ENCODE measurements around the gene ACVRL1.
"Not testable (repeated sequence)": the region's sequence is repeated elsewhere in the genome, so short reads cannot be mapped to it uniquely, and the experiment has no call there.

Gene ACVRL1

GRCh38 chr12:51874000-51874399 lies 33.3 kb upstream of the ACVRL1 start:
- no peak for FAIRE-seq
- no peak for DNase-seq (ENCODE audit: low spot score)

DNA sequence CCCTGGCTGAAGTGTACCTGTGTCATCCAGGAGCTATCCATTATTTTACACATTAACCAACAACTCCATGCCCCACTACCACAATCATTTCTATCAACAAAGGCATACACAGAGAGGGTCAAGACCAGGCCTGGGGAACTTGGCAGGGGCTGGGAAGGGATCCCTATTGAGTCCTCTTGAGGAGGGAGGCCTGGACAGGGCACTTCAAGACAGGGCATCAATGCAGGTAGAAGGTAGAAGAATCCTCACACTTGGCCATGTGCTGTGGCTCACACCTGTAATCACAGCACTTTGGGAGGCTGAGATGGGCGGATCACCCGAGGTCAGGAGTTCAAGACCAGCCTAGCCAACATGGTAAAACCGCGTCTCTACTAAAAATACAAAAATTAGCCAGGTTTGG lies 32.8 kb upstream of the ACVRL1 start:
- DNase-seq (ENCODE audit: low spot score) (no peak), FAIRE-seq (no peak)

- no peak for FAIRE-seq
- DNase-seq (ENCODE audit: low spot score) = no peak
Observed at GRCh38 chr12:51879102-51879501, 28.2 kb upstream of the ACVRL1 start.

- no peak for FAIRE-seq
Observed at GRCh38 chr12:51883295-51883694, 24.0 kb upstream of the ACVRL1 start.

DNA sequence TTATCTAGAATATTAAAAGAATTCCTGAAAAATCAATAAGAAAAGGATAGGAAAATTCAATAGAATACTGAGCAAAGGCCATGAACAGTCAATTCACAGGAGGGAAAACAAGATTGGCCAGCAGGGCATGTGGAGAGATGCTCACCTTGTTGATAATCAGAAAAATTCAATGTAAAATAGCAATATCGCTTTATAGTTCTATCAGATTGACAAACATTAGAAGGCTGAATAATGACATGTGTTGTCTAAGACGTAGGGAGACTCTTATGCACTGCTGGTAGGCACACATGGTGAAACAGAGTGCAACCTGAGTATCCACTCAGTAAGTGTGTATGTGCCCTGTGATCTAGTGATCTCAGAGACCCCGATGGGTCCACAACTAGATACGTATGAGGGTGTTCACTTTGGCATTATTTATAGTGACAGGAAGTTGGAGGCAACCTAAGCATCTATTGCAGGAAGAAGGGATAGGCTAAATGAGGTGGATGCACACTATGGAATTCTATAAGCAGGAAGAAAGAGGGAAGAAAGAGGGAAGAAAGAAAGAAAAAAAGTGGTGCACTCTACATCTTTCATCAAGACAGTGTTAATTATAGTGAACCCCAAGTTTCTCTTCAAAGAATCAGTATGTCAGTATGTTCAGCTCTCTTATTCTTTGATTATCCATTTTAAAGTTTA lies 23.2 kb upstream of the ACVRL1 start:
- FAIRE-seq (no peak), DNase-seq (ENCODE audit: low spot score) (no peak)

More at GRCh38 chr12:51883295-51883694, 24.0 kb upstream of the ACVRL1 start:
- no peak for DNase-seq (ENCODE audit: low spot score)

- peak; percentile 19 for DNase-seq (ENCODE audit: low spot score)
- no peak for FAIRE-seq
Observed at GRCh38 chr12:51884676-51885229, 22.6 kb upstream of the ACVRL1 start.

GRCh38 chr12:51885294-51886020 lies 21.8 kb upstream of the ACVRL1 start:
- not testable (repeated sequence) for DNase-seq (ENCODE audit: low spot score); FAIRE-seq

DNA sequence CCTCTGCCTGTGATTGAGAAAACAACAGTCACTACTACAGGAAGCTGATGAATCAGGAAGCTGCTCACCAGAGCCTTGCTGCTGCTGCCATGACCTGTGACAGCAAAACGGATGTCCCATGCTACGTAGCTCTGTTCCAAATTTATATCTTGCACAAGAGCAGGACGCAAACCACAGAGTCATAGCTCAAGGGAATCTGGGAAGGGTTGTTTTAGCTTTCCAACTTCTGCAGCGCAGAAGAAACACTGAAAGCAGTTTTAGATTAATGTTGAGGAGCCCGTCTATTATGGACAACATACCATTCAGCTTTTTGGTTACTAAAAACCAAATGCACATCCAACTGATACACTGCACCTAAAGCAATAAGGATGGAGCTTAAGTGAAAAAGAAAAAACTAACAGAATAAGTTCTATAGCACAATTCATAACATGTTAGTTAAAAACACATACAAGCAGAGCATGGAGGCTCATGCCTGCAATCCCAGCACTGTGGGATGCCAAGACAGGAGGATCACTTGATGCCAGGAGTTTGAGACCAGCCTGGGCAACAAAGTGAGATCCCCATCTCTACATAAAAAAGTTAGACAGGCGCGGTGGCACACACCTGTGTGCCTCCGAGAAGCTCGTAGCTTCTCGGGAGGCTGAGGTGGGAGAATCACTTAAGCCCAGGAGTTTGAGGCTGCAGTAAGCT lies 21.1 kb upstream of the ACVRL1 start:
- FAIRE-seq = no peak

DNA sequence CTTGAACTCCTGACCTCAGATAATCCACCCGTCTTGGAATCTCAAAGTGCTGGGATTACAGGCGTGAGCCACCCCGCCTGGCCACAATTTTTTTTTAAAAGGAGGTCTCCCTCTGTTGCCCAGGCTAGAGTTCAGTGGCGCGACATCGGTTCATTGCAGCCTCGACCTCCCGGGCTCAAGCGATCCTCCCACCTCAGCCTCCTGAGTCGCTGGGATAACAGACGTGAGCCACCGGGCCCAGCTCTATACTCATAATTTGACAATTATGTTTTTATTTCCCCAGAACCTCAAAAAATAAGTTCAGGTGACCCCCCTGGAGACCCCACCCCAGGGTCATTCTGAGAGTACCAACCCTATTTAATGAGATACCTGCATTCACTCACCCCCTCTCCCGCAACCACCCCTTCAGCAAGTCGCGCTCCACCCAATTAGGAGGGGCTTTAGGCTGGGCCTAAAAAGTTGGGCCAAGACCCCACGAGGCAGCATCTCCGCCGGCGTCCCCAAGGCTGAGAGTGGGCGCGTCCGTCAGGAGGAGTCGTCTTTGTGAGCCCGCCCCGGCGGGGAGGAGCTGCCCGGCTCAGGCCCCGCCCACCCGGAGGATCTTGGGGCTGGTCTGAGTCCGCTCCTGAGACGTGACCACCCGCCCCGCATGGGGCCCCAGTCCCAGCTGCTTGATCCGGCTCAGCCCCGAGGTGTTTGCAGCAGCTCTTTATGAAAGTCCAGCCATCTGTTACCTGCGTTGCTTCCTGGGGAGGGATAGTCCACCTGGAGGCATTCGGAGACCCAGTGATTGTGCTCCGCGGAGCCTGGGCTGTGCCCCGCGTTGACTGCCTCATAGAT lies 19.6 kb upstream of the ACVRL1 start, which contains the start of gene ANKRD33:
ANKRD33 (plus strand) TSS at position 628 of the 840 bp plus-strand sequence; CDS start at position 712, 84 bp downstream.
- DNase-seq (ENCODE audit: low spot score) (no peak), FAIRE-seq (no peak)

More for the DNA sequence above, 21.1 kb upstream of the ACVRL1 start:
- DNase-seq (ENCODE audit: low spot score) = peak; percentile 63

GRCh38 chr12:51888316-51889215 lies 18.7 kb upstream of the ACVRL1 start:
- no peak for DNase-seq (ENCODE audit: low spot score)
- FAIRE-seq = no peak

GRCh38 chr12:51889216-51890132 lies 17.8 kb upstream of the ACVRL1 start:
- FAIRE-seq (no peak), DNase-seq (ENCODE audit: low spot score) (no peak)

DNA sequence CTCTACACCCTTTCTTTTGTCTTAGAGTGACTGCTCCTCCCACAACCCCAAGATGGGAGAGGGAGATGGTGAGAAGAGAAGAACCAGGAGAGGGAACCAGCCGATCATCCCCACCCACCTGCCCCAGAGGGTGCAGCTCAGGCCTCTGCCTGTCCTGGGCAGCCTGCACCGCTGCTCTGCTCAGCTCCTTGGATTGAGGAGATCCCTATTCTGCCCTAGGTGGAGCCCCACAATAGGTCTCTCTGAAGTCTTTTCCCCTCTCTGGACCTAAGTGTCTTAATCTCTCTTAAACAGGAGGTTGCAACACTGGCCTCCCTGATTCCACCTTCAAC lies 17.2 kb upstream of the ACVRL1 start:
- no peak for DNase-seq (ENCODE audit: low spot score)
- no peak for FAIRE-seq

DNA sequence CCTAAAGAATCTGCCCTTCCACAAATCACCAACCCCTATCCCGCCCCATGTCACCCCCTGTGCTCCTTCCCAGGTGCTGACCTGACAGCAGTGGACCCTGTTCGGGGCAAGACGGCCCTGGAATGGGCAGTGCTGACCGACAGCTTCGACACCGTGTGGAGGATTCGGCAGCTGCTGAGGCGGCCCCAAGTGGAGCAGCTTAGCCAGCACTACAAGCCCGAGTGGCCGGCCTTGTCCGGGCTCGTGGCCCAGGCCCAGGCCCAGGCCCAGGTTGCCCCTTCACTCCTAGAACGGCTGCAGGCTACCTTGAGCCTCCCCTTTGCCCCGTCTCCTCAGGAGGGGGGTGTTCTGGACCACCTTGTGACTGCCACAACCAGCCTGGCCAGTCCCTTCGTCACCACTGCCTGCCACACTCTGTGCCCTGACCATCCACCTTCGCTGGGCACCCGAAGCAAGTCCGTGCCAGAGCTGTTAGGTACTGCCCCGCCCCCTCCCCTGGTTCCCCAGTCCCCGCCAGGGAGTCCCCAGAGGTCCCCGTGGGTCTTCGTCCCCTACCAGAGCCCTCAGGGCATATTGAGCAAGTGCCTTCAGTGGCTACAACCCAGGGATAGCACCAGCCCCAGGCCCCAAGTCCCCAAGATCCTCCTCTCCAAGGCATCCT lies 16.7 kb upstream of the ACVRL1 start:
- FAIRE-seq (no peak), DNase-seq (ENCODE audit: low spot score) (no peak)

GRCh38 chr12:51891843-51892242 lies 15.5 kb upstream of the ACVRL1 start:
- DNase-seq (ENCODE audit: low spot score) (no peak), FAIRE-seq (no peak)

- no peak for DNase-seq (ENCODE audit: low spot score)
- no peak for FAIRE-seq
Observed at GRCh38 chr12:51893786-51894185, 13.5 kb upstream of the ACVRL1 start.

- FAIRE-seq (no peak), DNase-seq (ENCODE audit: low spot score) (no peak)
Observed at GRCh38 chr12:51895378-51896135, 11.7 kb upstream of the ACVRL1 start.

DNA sequence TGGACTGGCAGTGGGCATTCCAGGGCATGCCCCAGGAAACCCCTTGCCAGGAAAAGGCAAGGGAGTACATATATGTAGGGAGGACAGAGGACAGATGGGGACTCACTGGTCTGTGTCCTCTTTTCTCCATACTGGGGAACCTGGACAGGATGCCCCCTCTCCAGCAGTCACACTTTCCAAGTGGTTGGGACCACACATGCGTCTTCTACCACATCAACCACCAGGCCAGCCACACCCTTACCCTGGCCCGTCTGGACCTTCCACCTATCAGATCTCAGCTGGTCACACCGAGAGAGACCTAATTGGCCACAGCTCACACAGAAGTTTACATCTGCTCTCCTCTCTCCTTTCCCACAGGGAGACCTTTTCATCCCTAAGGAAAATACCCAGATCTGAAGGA lies 11.1 kb upstream of the ACVRL1 start:
- no peak for DNase-seq (ENCODE audit: low spot score)
- FAIRE-seq = no peak

DNA sequence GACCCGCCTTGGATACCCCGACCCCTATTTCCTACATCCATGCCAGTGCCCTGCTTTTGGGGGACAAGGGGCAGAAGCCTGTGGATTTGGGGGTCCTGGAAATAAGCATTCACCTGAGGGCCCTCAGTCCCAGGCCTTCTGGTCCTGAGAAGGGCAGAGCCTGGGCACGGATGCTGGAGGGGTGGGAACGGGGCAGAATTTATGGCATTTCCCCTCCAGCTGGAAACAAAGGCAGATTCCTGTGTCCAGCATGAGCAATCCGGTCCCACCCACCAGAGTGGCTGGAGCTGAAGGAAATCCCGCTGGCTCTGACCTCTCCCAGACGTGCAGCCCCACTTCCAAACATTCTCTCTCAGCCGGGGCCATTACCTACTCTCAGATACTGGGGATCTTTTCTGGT lies 10.1 kb upstream of the ACVRL1 start:
- FAIRE-seq (no peak), DNase-seq (ENCODE audit: low spot score) (no peak)
